Measurements from ENCODE around the gene COX10.
"Not testable (repeated sequence)": the region's sequence is repeated elsewhere in the genome, so short reads cannot be mapped to it uniquely, and the experiment has no call there.

COX10 gene

DNA sequence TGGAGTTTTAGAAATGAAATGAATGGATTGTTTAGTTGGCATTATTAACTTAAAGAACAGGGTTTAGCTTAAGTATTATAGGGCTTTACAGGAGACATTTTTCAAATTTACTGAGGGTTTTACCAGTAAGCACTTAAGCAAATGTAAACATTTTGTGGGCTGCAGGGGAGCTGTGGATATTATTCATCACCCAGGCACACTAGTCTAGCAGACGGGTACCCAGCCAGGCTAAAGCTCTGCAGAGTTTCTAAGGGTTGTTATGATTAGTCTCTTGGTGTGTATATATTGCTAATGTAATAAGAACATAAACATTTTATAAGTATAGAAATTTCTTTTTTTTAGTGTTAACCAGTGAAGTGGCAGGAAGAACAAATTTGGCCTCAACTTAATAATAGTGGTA is 110.6 kb downstream of the COX10 start:
- DNase-seq (ENCODE audit: low spot score), result not testable (repeated sequence)

GRCh38 chr17:14182084-14182483 is 112.8 kb downstream of the COX10 start:
- DNase-seq (ENCODE audit: low spot score), result not testable (repeated sequence)

DNA sequence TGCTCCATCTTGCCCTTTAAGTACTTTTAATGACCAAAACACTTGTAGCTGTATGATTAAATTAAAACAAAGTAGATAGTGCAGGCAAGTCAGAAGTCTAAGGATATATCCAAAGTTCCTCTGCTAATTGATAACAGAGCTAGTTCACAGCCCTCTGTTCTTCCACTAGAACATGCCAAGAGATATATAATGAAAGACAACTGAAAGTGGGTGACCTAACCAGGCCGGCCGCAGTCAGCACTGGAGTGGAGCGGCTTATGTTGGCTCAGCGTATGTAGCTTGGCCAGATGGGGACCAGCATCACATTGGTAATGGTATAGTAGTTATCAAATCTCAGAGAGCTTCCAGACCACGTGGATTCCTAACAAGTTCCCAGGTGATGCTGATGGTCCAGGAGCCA is 115.2 kb downstream of the COX10 start:
- not testable (repeated sequence) for DNase-seq (ENCODE audit: low spot score)

DNA sequence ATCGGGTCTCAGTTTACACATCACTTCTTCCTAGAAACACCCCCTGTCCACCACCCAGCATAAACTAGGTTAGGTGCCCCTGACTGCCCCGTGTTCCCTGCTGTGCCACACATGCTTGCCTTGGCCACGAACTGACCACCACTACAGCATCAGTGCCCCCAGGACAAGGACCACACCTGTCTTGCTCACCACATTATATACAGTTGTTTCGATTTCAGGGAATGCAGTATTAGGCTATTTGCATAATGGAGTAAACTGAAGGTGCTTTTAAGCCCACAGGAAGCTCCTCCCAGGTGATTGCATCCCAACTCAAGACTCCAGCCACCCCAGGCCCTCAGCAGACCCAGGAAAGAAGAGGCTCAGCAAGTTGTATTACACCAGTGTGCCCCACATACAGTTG is 117.1 kb downstream of the COX10 start:
- DNase-seq (ENCODE audit: low spot score), result not testable (repeated sequence)

- not testable (repeated sequence) for DNase-seq (ENCODE audit: low spot score)
Observed at GRCh38 chr17:14190774-14191173, 121.5 kb downstream of the COX10 start.

GRCh38 chr17:14191469-14191868 is 122.2 kb downstream of the COX10 start:
- not testable (repeated sequence) for DNase-seq (ENCODE audit: low spot score)

- not testable (repeated sequence) for DNase-seq (ENCODE audit: low spot score)
Observed at GRCh38 chr17:14192039-14192438, 122.7 kb downstream of the COX10 start.

- DNase-seq (ENCODE audit: low spot score), result not testable (repeated sequence)
Observed at GRCh38 chr17:14192636-14193344, 123.5 kb downstream of the COX10 start.

- no peak for DNase-seq (ENCODE audit: low spot score)
Observed at GRCh38 chr17:14196377-14196997, 127.2 kb downstream of the COX10 start.

DNA sequence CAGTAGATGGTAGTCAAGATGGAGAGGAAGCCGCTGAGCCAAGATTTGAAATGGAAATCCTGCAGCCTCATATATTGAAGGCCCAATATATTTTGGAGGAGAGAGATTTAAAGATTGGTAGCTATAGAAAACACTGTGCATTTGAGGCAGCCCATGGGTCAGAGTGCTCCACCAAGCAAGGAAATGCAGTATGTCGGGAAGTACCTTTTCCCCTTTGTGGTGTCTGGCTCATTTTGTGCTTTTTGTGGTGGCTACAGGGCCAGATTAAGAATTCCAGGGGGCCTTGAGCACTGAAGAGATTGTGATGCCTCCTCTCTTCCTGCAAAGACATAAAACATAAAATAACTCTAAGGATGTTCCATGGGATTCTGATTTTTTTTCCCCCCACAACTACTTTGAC is 127.8 kb downstream of the COX10 start:
- no peak for DNase-seq (ENCODE audit: low spot score)

DNA sequence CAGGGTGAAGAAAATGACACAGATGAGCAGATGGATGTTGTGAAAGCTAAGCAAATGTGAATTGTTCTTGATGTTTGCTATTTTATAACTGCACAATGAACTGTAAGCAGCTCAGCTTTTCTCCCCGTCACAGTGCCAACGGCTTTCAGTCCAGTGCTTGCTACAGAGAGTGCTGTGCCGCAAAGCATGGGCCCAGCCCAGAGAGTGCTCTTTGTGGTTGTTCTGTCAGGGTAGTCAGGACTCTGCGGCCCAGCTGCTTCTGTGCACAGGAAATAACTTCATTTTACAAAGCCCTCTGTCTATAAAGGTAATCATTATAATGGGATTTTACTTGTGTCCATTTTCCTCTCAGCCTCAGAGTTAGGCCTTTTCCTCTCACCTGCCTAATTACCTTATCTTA is 128.3 kb downstream of the COX10 start:
- DNase-seq (ENCODE audit: low spot score), result no peak

DNA sequence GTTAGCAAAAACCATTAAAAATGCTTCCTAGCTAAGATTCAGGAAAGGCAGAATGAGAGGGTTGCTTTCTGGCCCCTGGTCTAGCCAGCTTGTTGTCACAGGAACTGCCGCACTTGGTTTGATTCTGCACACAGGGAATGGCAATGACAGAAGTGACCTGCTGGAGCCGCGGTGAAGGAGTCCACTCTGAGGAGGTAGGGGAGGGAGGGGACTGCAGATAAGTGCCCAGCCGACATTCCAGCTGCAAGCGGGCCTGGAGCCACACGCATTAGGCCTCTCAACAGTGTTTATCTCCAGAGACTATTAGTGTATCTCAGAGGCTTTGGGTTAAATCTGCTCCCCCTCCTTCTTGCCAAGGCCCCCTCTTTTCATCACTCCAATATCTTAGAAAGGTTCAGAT is 128.7 kb downstream of the COX10 start:
- no peak for DNase-seq (ENCODE audit: low spot score)

GRCh38 chr17:14198575-14198974 is 129.3 kb downstream of the COX10 start:
- DNase-seq (ENCODE audit: low spot score), result no peak

DNA sequence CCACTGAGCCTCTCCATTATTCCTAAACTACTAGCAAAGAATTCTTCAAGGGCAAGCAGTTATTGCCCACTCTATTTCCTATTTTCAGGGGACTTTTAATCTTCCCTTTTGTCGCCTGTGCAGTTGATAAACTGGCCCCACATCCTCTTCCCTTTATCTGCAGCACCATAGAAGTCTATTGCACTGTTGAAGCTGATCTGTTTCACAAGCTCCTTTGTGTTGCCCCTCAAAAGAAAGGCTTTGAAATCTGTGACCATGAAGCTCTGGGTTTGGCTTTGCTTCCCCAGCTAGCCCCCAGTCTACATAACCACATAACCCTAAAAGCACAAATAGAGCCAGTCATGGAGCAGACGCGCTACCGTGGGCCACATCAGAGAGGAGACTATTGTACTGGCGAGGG is 130.3 kb downstream of the COX10 start:
- no peak for DNase-seq (ENCODE audit: low spot score)

DNA sequence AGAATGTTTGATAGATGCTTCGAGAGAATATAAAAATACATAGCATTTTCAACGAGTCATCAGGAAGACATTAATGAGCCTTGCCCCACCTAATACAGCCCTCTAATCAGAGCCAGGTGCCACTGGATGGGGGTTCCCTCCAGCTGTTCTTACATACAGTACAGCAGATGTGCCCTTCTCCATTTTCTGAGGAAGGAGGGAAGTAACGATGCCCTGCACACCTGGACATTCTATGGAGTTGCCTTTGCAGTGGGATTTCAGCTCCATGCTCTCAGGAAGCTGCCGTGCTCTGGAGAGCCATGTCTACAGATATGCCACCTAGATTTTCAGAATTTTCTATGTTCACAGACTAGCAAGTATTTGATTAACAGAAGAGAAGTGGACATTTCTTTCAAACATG is 131.1 kb downstream of the COX10 start:
- no peak for DNase-seq (ENCODE audit: low spot score)

GRCh38 chr17:14201021-14201987 is 132.0 kb downstream of the COX10 start:
- DNase-seq (ENCODE audit: low spot score), result no peak

DNA sequence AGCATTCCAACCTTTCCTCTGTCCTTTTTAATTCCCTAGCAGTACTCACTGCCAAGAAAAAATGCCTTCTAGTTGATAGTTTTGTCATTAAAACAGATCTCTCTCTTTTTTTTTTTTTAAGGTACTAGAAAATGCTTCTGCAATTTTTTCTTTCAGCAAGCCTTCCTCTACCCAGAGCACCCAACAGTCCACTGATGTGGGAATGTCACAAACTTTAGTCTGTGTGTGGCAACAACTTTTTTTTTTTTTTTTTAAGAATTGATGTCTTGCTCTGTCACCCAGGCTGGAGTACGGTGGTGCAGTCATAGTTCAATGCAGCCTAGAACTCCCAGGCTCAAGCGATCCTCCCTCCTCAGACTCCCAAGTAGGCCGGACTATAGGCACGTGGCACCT is 132.7 kb downstream of the COX10 start:
- no peak for DNase-seq (ENCODE audit: low spot score)

DNA sequence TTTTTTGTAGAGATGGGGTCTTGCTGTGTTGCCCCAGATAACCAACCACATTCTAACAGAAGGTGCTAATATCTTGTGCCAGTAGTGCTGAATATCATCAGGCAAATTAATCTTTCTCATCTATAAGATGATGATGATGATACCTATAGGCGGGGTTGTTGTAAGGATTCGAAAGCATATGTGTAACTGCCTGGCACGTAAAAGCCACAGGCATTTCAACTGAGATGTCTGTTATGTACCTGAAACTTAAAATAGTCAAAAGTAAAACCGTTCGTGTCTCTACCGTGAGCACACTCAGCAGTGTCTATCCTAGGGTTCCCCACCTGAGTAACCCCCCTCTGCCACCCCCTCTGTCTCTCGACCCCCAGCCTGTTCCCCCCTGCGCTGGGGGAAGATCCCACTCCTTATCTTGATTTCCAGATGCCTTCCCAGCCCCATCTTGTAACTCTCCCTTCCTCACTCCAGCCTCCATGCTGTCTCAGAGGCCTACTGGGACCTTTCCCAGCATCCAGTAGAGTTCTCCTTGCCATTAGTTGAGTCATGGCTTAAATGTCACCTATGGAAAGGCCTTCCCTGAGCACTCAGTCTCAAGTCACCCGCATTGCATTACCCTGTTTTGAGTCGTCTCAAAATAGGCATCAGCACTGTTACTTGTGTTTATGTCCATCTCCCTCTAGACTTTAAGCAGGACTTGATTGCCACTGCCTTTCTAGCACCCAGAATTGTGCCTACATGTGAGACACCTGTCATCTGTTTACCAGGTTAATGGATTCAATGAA is 133.3 kb downstream of the COX10 start:
- no peak for DNase-seq (ENCODE audit: low spot score)

- DNase-seq (ENCODE audit: low spot score), result no peak
Observed at GRCh38 chr17:14203388-14203787, 134.1 kb downstream of the COX10 start.

GRCh38 chr17:14204084-14204483 is 134.8 kb downstream of the COX10 start:
- no peak for DNase-seq (ENCODE audit: low spot score)

- DNase-seq (ENCODE audit: low spot score), result no peak
Observed at GRCh38 chr17:14204546-14204945, 135.2 kb downstream of the COX10 start.

- no peak for DNase-seq (ENCODE audit: low spot score)
Observed at GRCh38 chr17:14205380-14205779, 136.1 kb downstream of the COX10 start.

All from putamen (tissue), 1 donor.